WTC11 (cell line): ENCODE measurements around the gene CA10. TPM values are rescaled to one million over a fixed set of nuclear protein-coding genes. Genes with fewer than 3 reads are reported as not detected.

Experiments used
- ATAC-seq: fragments of 200-7000 bp; cut with Tn5 transposase; 2 replicates; pipeline ENCODE4 v1.10.0; 2021; ENCODE audit warnings: mild to moderate bottlenecking, moderate library complexity
- CTCF ChIA-PET: fragments of 300-600 bp; sonication (Branson Sonifier 250); formaldehyde crosslinking; loops from one replicate; lab custom pipeline; 2021; ENCODE audit warnings: antibody characterized with exemption; lab: Charles Lee
- POLR2A ChIA-PET: fragments of 350-600 bp; sonication (Branson Sonifier 250); formaldehyde crosslinking; loops from one replicate; lab custom pipeline; 2021; ENCODE audit warnings: antibody characterized with exemption; lab: Charles Lee
- DNase-seq: peaks from one replicate; pipeline ENCODE4 v3.0.0; 2021; ENCODE audit warnings: low spot score
- H3K27ac Mint-ChIP-seq: 2 replicates; pipeline ENCODE4 v1.8.0; 2021; ENCODE audit warnings: mixed read lengths
- H3K27me3 Mint-ChIP-seq: 2 replicates; pipeline ENCODE4 v1.8.0; 2021; ENCODE audit warnings: low read depth, mild to moderate bottlenecking, moderate library complexity, mixed read lengths
- H3K36me3 Mint-ChIP-seq: 2 replicates; pipeline ENCODE4 v1.8.0; 2021; ENCODE audit warnings: mixed read lengths
- H3K4me1 Mint-ChIP-seq: 2 replicates; pipeline ENCODE4 v1.8.0; 2022; ENCODE audit warnings: mixed read lengths
- H3K4me3 Mint-ChIP-seq: 2 replicates; pipeline ENCODE4 v1.8.0; 2021; ENCODE audit warnings: mild to moderate bottlenecking, moderate library complexity, mixed read lengths
- H3K9me3 Mint-ChIP-seq: 2 replicates; pipeline ENCODE4 v1.8.0; 2021; ENCODE audit warnings: mixed read lengths
- CTCF ChIP-seq: fragments of 200-600 bp; IDR thresholded peaks from 2 replicates; pipeline ENCODE4 v1.8.0; 2022; ENCODE audit warnings: antibody characterized with exemption
- ELF4 ChIP-seq: sonication (generic); formaldehyde crosslinking; IDR thresholded peaks from 2 replicates; pipeline ENCODE4 v1.8.1; 2022; ENCODE audit warnings: low read depth, mild to moderate bottlenecking, moderate library complexity, missing genetic modification reagents
- EMX1 ChIP-seq: fragments of 250-450 bp; sonication (Bioruptor Pico); IDR thresholded peaks from 2 replicates; pipeline ENCODE4 v1.8.0; 2021; ENCODE audit warnings: mild to moderate bottlenecking
- GRHL2 ChIP-seq: fragments of 250-450 bp; sonication (Bioruptor Pico); IDR thresholded peaks from 2 replicates; pipeline ENCODE4 v1.8.0; 2022; ENCODE audit warnings: mild to moderate bottlenecking, moderate library complexity; ENCODE audit not compliant: insufficient replicate concordance, severe bottlenecking
- HMGXB4 ChIP-seq: sonication (generic); formaldehyde crosslinking; IDR thresholded peaks from 2 replicates; pipeline ENCODE4 v1.8.1; 2023; ENCODE audit warnings: mild to moderate bottlenecking, moderate library complexity, missing genetic modification reagents
- IRF2 ChIP-seq: sonication (generic); formaldehyde crosslinking; IDR thresholded peaks from 2 replicates; pipeline ENCODE4 v1.8.0; 2022; ENCODE audit warnings: low read depth, missing genetic modification reagents, borderline replicate concordance
- JUN ChIP-seq: sonication (generic); formaldehyde crosslinking; IDR thresholded peaks from 2 replicates; pipeline ENCODE4 v1.8.0; 2023; ENCODE audit warnings: mild to moderate bottlenecking, missing genetic modification reagents
- MAX ChIP-seq: sonication (generic); formaldehyde crosslinking; IDR thresholded peaks from 2 replicates; pipeline ENCODE4 v1.8.0; 2022; ENCODE audit warnings: mild to moderate bottlenecking, missing genetic modification reagents
- NR3C1 ChIP-seq: sonication (generic); formaldehyde crosslinking; conservative IDR thresholded peaks from 2 replicates; pipeline ENCODE4 v1.8.1; 2023; ENCODE audit warnings: low read depth, mild to moderate bottlenecking, missing genetic modification reagents
- SMAD4 ChIP-seq: sonication (generic); formaldehyde crosslinking; IDR thresholded peaks from 2 replicates; pipeline ENCODE4 v1.8.0; 2022; ENCODE audit warnings: mild to moderate bottlenecking, missing genetic modification reagents
- TCF7 ChIP-seq: sonication (generic); formaldehyde crosslinking; IDR thresholded peaks from 2 replicates; pipeline ENCODE4 v1.8.0; 2022; ENCODE audit warnings: mild to moderate bottlenecking, low read depth, missing genetic modification reagents, moderate library complexity
- TP53 ChIP-seq: sonication (generic); formaldehyde crosslinking; IDR thresholded peaks from 2 replicates; pipeline ENCODE4 v1.8.1; 2023; ENCODE audit warnings: mild to moderate bottlenecking, missing genetic modification reagents
- ZNF138 ChIP-seq: sonication (generic); formaldehyde crosslinking; conservative IDR thresholded peaks from 2 replicates; pipeline ENCODE4 v1.8.1; 2022; ENCODE audit warnings: mild to moderate bottlenecking, moderate library complexity, missing genetic modification reagents
- ZNF219 ChIP-seq: sonication (generic); formaldehyde crosslinking; IDR thresholded peaks from 2 replicates; pipeline ENCODE4 v1.8.0; 2023; ENCODE audit warnings: missing genetic modification reagents, mild to moderate bottlenecking, borderline replicate concordance
- ZNF232 ChIP-seq: sonication (generic); formaldehyde crosslinking; IDR thresholded peaks from 2 replicates; pipeline ENCODE4 v1.8.0; 2022; ENCODE audit warnings: mild to moderate bottlenecking, missing genetic modification reagents
- total RNA-seq: library from RNA; stranded (reverse); gene quantifications from 3 replicates; pipeline ENCODE4 v1.2.3, GENCODE V29; 2021
- TF ChIP-seq, protein P1 (sequence below): sonication (generic); formaldehyde crosslinking; IDR thresholded peaks from 2 replicates; pipeline ENCODE4 v1.8.1; 2023; ENCODE audit warnings: mild to moderate bottlenecking, missing genetic modification reagents
- TF ChIP-seq, protein P2 (sequence below): sonication (generic); formaldehyde crosslinking; IDR thresholded peaks from 2 replicates; pipeline ENCODE4 v1.8.1; 2023; ENCODE audit warnings: mild to moderate bottlenecking, missing genetic modification reagents
- TF ChIP-seq, protein P3 (sequence below): sonication (generic); formaldehyde crosslinking; IDR thresholded peaks from 2 replicates; pipeline ENCODE4 v1.8.1; 2023; ENCODE audit warnings: mild to moderate bottlenecking, missing genetic modification reagents, borderline replicate concordance

Gene CA10
- total RNA-seq, 1 experiment from 2014 or later, result 0.90 TPM

GRCh38 chr17:51853857-51854256 is 304.7 kb downstream of the CA10 start (continued):
- no peak for TF ChIP-seq HMGXB4 (CRISPR knock-in tag)

DNA sequence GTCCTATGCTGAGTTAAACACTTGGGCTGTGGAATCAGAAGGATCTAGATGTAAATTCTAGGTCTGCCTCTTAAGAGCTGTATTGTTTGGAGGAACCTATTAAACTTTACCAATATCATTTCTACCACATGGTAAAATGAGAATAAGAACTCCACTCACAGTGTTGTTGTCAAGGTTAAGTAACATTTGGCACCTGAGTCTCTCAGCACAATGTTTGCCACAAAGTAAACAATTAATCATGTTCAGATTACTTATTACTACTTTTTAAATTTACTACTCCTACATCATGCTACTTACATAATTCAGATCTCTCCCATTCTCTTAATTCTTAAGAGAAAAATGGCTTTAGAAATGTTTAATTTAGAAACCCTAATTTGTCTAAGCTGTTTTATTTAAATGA is 305.9 kb downstream of the CA10 start:
- DNase-seq (no peak), ATAC-seq (no peak)
- POLR2A ChIA-PET, result no interaction called here
- Mint-ChIP-seq H3K9me3 (peaks cover 71% of the 10 kb centered on the region), H3K4me3 (no peak overlapping the region), H3K27ac (no peak overlapping the region), H3K27me3 (no peaks in the 10 kb centered on the region; the same call in 1 of the 2 replicates), H3K36me3 (peaks cover 27% of the 10 kb centered on the region), H3K4me1 (no peaks in the 10 kb centered on the region)
- no peak for TF ChIP-seq MAX (CRISPR knock-in tag)
- no peak for TF ChIP-seq IRF2
- TF ChIP-seq JUN, result no peak
- TF ChIP-seq, protein P1, sequence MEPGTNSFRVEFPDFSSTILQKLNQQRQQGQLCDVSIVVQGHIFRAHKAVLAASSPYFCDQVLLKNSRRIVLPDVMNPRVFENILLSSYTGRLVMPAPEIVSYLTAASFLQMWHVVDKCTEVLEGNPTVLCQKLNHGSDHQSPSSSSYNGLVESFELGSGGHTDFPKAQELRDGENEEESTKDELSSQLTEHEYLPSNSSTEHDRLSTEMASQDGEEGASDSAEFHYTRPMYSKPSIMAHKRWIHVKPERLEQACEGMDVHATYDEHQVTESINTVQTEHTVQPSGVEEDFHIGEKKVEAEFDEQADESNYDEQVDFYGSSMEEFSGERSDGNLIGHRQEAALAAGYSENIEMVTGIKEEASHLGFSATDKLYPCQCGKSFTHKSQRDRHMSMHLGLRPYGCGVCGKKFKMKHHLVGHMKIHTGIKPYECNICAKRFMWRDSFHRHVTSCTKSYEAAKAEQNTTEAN (CRISPR knock-in tag), result no peak
- no peak for TF ChIP-seq EMX1 (CRISPR knock-in tag)
- TF ChIP-seq ZNF138 (CRISPR knock-in tag), result no peak
- TF ChIP-seq TCF7 (CRISPR knock-in tag), result no peak
- TF ChIP-seq ZNF232, result no peak
- TF ChIP-seq, protein P2, sequence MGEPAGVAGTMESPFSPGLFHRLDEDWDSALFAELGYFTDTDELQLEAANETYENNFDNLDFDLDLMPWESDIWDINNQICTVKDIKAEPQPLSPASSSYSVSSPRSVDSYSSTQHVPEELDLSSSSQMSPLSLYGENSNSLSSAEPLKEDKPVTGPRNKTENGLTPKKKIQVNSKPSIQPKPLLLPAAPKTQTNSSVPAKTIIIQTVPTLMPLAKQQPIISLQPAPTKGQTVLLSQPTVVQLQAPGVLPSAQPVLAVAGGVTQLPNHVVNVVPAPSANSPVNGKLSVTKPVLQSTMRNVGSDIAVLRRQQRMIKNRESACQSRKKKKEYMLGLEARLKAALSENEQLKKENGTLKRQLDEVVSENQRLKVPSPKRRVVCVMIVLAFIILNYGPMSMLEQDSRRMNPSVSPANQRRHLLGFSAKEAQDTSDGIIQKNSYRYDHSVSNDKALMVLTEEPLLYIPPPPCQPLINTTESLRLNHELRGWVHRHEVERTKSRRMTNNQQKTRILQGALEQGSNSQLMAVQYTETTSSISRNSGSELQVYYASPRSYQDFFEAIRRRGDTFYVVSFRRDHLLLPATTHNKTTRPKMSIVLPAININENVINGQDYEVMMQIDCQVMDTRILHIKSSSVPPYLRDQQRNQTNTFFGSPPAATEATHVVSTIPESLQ (CRISPR knock-in tag), result no peak
- no peak for TF ChIP-seq TP53
- no peak for TF ChIP-seq ELF4
- TF ChIP-seq ZNF219 (CRISPR knock-in tag), result no peak
- TF ChIP-seq, protein P3, sequence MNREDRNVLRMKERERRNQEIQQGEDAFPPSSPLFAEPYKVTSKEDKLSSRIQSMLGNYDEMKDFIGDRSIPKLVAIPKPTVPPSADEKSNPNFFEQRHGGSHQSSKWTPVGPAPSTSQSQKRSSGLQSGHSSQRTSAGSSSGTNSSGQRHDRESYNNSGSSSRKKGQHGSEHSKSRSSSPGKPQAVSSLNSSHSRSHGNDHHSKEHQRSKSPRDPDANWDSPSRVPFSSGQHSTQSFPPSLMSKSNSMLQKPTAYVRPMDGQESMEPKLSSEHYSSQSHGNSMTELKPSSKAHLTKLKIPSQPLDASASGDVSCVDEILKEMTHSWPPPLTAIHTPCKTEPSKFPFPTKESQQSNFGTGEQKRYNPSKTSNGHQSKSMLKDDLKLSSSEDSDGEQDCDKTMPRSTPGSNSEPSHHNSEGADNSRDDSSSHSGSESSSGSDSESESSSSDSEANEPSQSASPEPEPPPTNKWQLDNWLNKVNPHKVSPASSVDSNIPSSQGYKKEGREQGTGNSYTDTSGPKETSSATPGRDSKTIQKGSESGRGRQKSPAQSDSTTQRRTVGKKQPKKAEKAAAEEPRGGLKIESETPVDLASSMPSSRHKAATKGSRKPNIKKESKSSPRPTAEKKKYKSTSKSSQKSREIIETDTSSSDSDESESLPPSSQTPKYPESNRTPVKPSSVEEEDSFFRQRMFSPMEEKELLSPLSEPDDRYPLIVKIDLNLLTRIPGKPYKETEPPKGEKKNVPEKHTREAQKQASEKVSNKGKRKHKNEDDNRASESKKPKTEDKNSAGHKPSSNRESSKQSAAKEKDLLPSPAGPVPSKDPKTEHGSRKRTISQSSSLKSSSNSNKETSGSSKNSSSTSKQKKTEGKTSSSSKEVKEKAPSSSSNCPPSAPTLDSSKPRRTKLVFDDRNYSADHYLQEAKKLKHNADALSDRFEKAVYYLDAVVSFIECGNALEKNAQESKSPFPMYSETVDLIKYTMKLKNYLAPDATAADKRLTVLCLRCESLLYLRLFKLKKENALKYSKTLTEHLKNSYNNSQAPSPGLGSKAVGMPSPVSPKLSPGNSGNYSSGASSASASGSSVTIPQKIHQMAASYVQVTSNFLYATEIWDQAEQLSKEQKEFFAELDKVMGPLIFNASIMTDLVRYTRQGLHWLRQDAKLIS (CRISPR knock-in tag), result no peak
- no peak for TF ChIP-seq CTCF
- TF ChIP-seq GRHL2 (CRISPR knock-in tag), result no peak
- no peak for TF ChIP-seq NR3C1 (CRISPR knock-in tag)
- TF ChIP-seq SMAD4 (CRISPR knock-in tag), result no peak
- CTCF ChIA-PET, result no interaction called here
